ENCODE data around the gene INO80B.

The INO80B gene

GRCh38 chr2:74503506-74504475 is 48.9 kb downstream of the INO80B start:
- no peak for DNase-seq

GRCh38 chr2:74504591-74504990 is 49.7 kb downstream of the INO80B start:
- DNase-seq = no peak

GRCh38 chr2:74505448-74506246 is 50.8 kb downstream of the INO80B start:
- DNase-seq = no peak

GRCh38 chr2:74507145-74507925 is 52.4 kb downstream of the INO80B start, which contains the start of gene PCGF1:
Gene PCGF1, minus strand, starts transcription at chr2:74507695. Its CDS starts 27 bp downstream, at chr2:74507668.
- DNase-seq = peak; percentile 97

All from HCEC 1CT (cell line).